GM12865 (cell line): ENCODE results near the gene ZDHHC7.

ENCODE experiments used
- DNase-seq: peaks from one replicate; pipeline ENCODE4 v3.0.0; 2010; ENCODE audit warnings: low read depth
- H3K4me3 ChIP-seq: 2 replicates; pipeline ENCODE4 v1.5.1; 2011; ENCODE audit warnings: mild to moderate bottlenecking, low read depth, low read length, control low read depth
- CTCF ChIP-seq: IDR thresholded peaks from 2 replicates; pipeline ENCODE4 v1.5.1; 2011; ENCODE audit warnings: low read length, control low read depth, low read depth, inconsistent platforms; ENCODE audit not compliant: insufficient read depth; ENCODE audit errors: missing control alignments

ZDHHC7 gene

GRCh38 chr16:84953190-84953746 is 58.1 kb downstream of the ZDHHC7 start:
- TF ChIP-seq CTCF, result no peak
- DNase-seq, result no peak

GRCh38 chr16:84952335-84953189 is 58.8 kb downstream of the ZDHHC7 start:
- no peak overlapping the region for H3K4me3 ChIP-seq
- TF ChIP-seq CTCF, result peak; percentile 85
- DNase-seq, result peak; percentile 84

More at GRCh38 chr16:84953190-84953746, 58.1 kb downstream of the ZDHHC7 start:
- H3K4me3 ChIP-seq, result no peak overlapping the region

GRCh38 chr16:84950906-84951305 is 60.4 kb downstream of the ZDHHC7 start:
- no peak overlapping the region for H3K4me3 ChIP-seq
- DNase-seq, result peak; percentile 55
- peak; percentile 63 for TF ChIP-seq CTCF

- no peak overlapping the region for H3K4me3 ChIP-seq
- TF ChIP-seq CTCF, result no peak
- DNase-seq, result no peak
These were observed 61.4 kb downstream of the ZDHHC7 start for GRCh38 chr16:84949772-84950436.

- no peak for TF ChIP-seq CTCF
- H3K4me3 ChIP-seq, result no peak overlapping the region
- DNase-seq, result no peak
These were observed 62.3 kb downstream of the ZDHHC7 start for GRCh38 chr16:84948851-84949610.

- no peak for TF ChIP-seq CTCF
- DNase-seq, result no peak
- H3K4me3 ChIP-seq, result no peak overlapping the region
These were observed 63.1 kb downstream of the ZDHHC7 start for GRCh38 chr16:84947996-84948850.
